GM19467 (cell line): Measurements from ENCODE around the gene ELFN2.

Experiments used
- ATAC-seq: cut with Tn5 transposase; IDR thresholded peaks from one replicate; pipeline ENCODE4 v1.9.1; 2021; ENCODE audit warnings: mild to moderate bottlenecking, moderate library complexity; ENCODE audit not compliant: unreplicated experiment

ELFN2 gene

GRCh38 chr22:37390075-37390474 is 37.2 kb downstream of the ELFN2 start:
- no peak for ATAC-seq

- no peak for ATAC-seq
Observed at GRCh38 chr22:37388538-37388937, 38.7 kb downstream of the ELFN2 start.

GRCh38 chr22:37387793-37388192 is 39.5 kb downstream of the ELFN2 start:
- ATAC-seq = no peak

DNA sequence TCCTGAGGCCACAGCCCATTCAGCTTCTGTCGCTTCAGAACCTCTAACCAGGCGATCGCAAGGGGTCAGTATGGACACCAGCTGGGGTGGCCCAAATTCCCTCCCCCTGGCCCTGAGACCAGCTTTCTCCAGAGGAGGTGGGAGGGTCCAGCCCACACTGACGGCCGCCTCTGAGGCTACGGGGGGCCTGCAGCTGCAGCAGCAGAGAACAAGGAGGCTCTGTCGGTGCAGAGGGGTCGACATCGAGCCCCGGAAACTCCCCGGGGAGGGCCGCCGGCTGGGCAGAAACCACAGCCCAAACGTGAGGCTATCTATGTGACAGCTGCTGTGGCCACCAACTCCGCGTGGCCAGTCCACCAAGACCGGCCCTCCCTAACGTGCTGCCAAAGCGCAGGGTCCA is 40.8 kb downstream of the ELFN2 start:
- no peak for ATAC-seq

GRCh38 chr22:37384691-37385090 is 42.6 kb downstream of the ELFN2 start:
- ATAC-seq = no peak

DNA sequence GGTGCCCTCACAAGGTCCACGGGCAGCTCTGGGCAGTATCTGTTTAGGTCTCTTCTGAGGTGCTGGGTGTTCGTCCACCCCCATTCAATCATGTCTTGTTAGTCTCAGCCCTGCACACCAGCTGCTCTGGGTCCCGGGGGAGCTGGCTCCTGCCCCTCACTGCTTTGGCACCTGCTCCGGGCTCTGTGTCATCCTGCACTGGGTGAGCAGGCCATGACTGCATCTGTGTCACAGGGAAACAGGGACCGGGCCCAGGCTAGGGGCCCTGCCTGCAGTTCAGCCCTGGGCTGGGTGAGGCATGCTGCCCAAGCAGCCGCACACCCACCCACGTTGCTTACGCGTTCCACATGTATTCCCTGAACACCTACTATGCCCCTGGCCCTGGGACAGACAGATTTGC is 43.9 kb downstream of the ELFN2 start:
- no peak for ATAC-seq

DNA sequence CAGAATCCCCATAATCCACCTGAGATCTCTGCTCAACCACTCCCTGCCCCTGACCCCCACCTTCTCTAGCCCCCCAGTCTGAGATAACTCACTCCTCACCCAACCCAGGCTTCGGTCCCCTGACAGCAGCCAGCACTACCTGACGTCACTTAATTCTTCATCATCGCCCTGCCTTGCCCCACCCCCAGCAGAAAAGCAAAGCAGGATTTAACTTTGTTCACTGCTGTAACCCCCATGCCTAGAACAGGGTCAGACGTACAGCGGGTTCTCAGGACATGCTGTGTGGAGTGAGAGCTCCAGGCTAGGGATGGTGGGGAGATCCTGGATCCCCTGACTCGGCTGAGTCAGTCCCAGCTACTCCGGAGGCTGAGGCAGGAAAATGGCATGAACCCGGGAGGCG is 45.8 kb downstream of the ELFN2 start:
- ATAC-seq = no peak

DNA sequence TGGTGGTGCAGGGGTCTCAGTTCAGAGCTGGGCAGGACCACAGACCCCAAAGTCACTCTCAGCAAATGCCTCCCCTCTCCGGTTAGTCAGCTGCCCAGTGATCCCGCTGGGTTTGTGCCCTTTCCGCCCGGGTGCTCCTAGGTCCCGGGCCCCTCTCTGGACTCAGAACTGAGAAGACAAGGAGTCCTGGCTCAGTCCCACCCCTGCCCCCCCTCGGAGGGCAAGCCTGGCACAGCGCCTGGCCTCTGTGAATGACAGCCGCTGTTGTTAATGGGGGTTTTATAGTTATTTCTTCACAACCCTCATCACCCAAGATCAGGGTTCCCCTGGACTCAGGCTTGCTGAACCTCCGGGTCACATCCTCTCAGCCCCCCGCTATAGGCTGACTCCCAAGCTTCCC is 47.6 kb downstream of the ELFN2 start:
- no peak for ATAC-seq

GRCh38 chr22:37379085-37379484 is 48.2 kb downstream of the ELFN2 start:
- ATAC-seq = no peak

DNA sequence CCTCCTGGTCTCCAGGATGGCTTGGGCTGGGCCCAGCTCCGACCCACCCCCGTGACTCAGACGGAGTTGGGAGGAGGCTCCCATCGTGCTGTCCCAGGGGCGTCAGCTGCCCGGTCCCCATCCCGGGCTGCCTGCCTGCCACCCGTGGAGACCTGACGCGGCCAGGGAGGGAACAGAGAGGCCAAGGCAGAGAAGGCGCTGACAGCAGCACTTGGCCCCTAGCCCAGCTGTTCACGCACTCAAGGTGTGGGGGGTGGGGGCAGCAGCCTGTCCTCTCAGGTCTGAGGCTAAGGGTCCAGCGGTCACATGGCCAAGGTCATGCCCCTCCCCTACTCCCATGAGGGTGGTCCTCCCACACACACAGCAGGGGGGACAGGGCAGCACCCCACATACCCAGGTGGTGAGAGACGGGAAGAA is 48.6 kb downstream of the ELFN2 start:
- no peak for ATAC-seq

DNA sequence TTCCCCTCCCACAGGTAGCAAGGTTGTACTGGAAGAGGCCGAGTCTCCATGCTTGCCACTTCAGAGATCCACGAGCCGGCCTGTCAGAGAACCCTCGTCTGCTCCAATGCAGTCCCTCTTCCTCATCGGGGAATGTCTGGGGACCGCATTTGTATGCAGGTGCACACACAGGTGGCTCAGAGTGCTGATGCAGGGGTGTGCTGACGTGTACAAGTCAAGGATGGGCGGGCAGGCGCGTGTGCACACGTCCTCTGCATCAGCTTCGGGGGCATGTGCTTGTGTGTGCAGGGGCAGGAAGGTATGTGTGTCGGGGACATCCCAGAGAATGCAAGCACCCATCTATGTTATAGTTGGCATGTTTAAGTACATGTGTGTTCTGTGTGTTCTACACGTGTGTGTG is 49.4 kb downstream of the ELFN2 start:
- no peak for ATAC-seq

DNA sequence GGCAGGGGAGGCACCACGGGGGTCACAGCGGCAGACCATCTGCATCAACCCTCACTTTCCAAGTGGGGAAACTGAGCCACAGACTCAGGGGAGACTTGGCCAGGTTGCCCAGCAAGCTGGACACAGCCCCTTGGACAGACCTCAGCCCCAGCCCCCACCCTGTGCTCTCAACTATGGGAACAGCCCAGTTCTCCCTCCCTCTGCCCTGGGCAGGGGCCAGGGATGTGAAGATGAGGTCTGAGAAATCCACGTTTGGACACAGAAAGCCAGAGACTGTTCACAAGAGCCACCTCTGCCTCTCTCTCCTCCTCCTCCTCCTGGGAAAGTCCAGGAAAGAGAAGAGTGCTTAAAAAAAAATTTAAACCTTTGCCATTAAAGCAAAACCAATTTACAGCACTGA is 50.1 kb downstream of the ELFN2 start:
- no peak for ATAC-seq

- no peak for ATAC-seq
Observed at GRCh38 chr22:37376643-37377042, 50.6 kb downstream of the ELFN2 start.

DNA sequence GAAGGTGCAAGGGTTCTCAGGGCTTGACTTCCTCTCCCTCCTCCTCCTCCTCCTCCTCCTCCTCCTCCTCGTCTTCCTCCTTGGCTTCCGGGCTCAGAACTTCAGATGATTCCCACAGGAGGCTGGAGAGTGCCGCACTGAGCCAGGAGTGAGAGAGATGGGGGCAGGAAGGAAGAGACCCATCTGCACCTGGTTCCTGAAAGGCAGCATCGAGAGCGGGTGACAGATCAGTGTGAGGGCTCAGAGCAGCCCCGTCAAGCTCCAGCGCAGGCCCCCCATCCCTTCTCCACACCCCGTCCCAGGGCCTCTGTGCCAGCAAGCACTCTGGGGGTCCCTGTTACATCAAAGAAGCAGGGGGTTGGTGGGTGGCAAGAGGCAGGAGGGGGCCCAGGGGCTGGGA is 51.5 kb downstream of the ELFN2 start:
- ATAC-seq = no peak

- no peak for ATAC-seq
Observed at GRCh38 chr22:37374571-37374970, 52.7 kb downstream of the ELFN2 start.

GRCh38 chr22:37373451-37373850 is 53.8 kb downstream of the ELFN2 start:
- ATAC-seq = no peak

DNA sequence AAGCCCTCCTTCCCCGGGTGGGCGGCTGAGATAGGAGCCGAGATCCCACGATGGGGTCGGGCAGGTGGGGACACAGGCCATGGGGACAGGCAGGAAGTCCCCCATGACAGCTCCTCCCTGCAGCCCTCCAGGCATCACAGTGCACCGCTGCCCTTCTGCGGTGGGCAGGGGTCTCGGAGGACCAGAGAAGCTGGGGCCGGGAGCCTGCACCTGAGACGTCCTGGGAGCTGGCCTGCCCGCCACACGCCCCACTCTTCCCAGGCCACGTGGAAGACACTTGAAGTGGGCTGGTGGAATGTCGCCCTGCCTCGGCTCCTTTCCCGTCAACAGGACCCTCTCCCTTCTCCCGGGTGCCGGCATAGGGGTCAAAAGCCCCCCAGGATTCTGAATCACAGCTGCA is 55.4 kb downstream of the ELFN2 start:
- ATAC-seq = no peak

GRCh38 chr22:37371491-37371890 is 55.8 kb downstream of the ELFN2 start:
- ATAC-seq = no peak

GRCh38 chr22:37370306-37370979 is 56.8 kb downstream of the ELFN2 start:
- no peak for ATAC-seq

- ATAC-seq = no peak
Observed at GRCh38 chr22:37369483-37369882, 57.8 kb downstream of the ELFN2 start.

GRCh38 chr22:37368058-37368457 is 59.2 kb downstream of the ELFN2 start:
- ATAC-seq = no peak

- no peak for ATAC-seq
Observed at GRCh38 chr22:37366601-37367000, 60.7 kb downstream of the ELFN2 start.

DNA sequence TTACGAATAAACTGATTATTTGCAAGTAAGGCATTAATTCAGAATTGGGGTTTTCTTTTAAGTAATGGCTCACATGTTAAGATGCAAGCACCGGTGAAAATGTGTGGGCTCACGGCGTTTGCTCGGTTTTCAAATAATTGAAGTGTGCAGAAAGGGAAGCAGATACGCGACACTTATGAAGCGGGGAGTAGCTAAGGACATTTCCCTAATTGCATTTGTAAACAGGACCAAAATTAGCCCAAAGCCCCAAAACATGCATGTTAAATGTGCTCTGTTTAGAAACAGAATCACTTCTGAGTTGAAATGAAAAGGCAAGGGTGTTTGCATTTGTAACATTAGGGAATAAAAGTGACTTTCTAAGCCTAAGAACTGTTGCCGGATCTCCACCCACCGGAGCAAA is 61.3 kb downstream of the ELFN2 start:
- no peak for ATAC-seq
